Osteoblast (primary cell): ENCODE measurements around the gene PRKAR1B. TPM values are rescaled to one million over a fixed set of nuclear protein-coding genes. Genes with fewer than 3 reads are reported as not detected.

Source experiments
- DNase-seq: peaks from one replicate; pipeline ENCODE4 v3.0.0; 2011; ENCODE audit warnings: low spot score, mixed read lengths; ENCODE audit not compliant: insufficient read length; ENCODE audit errors: missing footprints
- H2AFZ ChIP-seq: 2 replicates; pipeline ENCODE4 v1.6.0; 2011; ENCODE audit warnings: mild to moderate bottlenecking, low read length
- H3K27ac ChIP-seq: 2 replicates; pipeline ENCODE4 v1.5.1; 2011; ENCODE audit warnings: mild to moderate bottlenecking, low read depth, low read length, moderate library complexity
- H3K27me3 ChIP-seq: 2 replicates; pipeline ENCODE4 v1.6.0; 2012; ENCODE audit warnings: mild to moderate bottlenecking, control low read depth, inconsistent platforms, low read length, moderate library complexity; ENCODE audit not compliant: insufficient read depth
- H3K36me3 ChIP-seq: 2 replicates; pipeline ENCODE4 v1.5.1; 2011; ENCODE audit warnings: mild to moderate bottlenecking, low read length, control low read depth, moderate library complexity; ENCODE audit not compliant: insufficient read depth
- H3K4me1 ChIP-seq: 2 replicates; pipeline ENCODE4 v1.5.1; 2011; ENCODE audit warnings: mild to moderate bottlenecking, low read length, control low read depth, moderate library complexity; ENCODE audit not compliant: insufficient read depth
- H3K4me2 ChIP-seq: 2 replicates; pipeline ENCODE4 v1.6.0; 2011; ENCODE audit warnings: mild to moderate bottlenecking, low read length; ENCODE audit not compliant: insufficient read depth
- H3K4me3 ChIP-seq: fragments of 200-600 bp; sonication (generic); 3 replicates; pipeline ENCODE4 v1.5.1; 2012; ENCODE audit warnings: mild to moderate bottlenecking, low read length, inconsistent platforms; ENCODE audit not compliant: insufficient read depth
- H3K79me2 ChIP-seq: 2 replicates; pipeline ENCODE4 v1.6.0; 2012; ENCODE audit warnings: mild to moderate bottlenecking, low read length, control low read depth, inconsistent platforms; ENCODE audit not compliant: insufficient read depth
- H3K9me3 ChIP-seq: 2 replicates; pipeline ENCODE4 v1.5.1; 2011; ENCODE audit warnings: low read depth, low read length, control low read depth
- H4K20me1 ChIP-seq: 2 replicates; pipeline ENCODE4 v1.6.0; 2012; ENCODE audit warnings: mild to moderate bottlenecking, low read length, control low read depth; ENCODE audit not compliant: insufficient read depth
- total RNA-seq: library from RNA; depleted of rRNA; stranded (reverse); fragments of >200 nt; gene quantifications from 2 replicates; pipeline ENCODE4 v1.2.3, GENCODE V29; 2012
- TF ChIP-seq, protein P1 (sequence below): IDR thresholded peaks from 2 replicates; pipeline ENCODE4 v1.5.1; 2011; ENCODE audit warnings: mild to moderate bottlenecking, low read depth, low read length, moderate library complexity; ENCODE audit errors: extremely low read depth

PRKAR1B gene
- total RNA-seq, 1 donor = 6.5 TPM

DNA sequence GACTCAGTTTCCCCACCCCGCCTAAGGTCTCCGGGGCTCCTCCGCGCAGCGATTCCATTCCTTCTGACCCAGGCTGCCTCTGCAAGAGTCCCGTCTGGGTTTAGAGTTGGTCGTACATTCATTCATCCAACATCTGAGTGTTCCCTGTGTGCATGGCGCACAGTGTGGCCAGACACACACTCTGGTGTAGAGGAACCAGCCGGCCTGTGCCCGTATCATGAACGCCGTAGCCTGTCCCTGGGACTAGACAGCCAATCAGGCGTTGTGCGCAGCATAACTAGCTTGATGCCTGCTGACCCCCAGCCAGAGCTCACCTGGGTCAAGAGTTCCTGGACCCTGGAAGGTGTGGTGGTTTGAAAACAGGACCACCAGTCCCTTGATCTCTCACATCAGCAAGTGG lies 186.5 kb downstream of the PRKAR1B start:
- TF ChIP-seq, protein P1, sequence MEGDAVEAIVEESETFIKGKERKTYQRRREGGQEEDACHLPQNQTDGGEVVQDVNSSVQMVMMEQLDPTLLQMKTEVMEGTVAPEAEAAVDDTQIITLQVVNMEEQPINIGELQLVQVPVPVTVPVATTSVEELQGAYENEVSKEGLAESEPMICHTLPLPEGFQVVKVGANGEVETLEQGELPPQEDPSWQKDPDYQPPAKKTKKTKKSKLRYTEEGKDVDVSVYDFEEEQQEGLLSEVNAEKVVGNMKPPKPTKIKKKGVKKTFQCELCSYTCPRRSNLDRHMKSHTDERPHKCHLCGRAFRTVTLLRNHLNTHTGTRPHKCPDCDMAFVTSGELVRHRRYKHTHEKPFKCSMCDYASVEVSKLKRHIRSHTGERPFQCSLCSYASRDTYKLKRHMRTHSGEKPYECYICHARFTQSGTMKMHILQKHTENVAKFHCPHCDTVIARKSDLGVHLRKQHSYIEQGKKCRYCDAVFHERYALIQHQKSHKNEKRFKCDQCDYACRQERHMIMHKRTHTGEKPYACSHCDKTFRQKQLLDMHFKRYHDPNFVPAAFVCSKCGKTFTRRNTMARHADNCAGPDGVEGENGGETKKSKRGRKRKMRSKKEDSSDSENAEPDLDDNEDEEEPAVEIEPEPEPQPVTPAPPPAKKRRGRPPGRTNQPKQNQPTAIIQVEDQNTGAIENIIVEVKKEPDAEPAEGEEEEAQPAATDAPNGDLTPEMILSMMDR = no peak
- no peaks in the 10 kb centered on the region for H3K79me2 ChIP-seq

GRCh38 chr7:539731-540411 lies 187.2 kb downstream of the PRKAR1B start:
- DNase-seq = no peak
- TF ChIP-seq, protein P1 = no peak
- H4K20me1 ChIP-seq = no peaks in the 10 kb centered on the region
- H3K27me3 ChIP-seq = no peaks in the 10 kb centered on the region
- no peaks in the 10 kb centered on the region for H3K9me3 ChIP-seq
- H2AFZ ChIP-seq = no peak overlapping the region
- H3K27ac ChIP-seq = no peak overlapping the region
- H3K79me2 ChIP-seq = no peaks in the 10 kb centered on the region
- no peak overlapping the region for H3K4me2 ChIP-seq
- peaks cover 35% of the 10 kb centered on the region for H3K4me1 ChIP-seq
- no peak overlapping the region for H3K4me3 ChIP-seq
- H3K36me3 ChIP-seq = no peaks in the 10 kb centered on the region

More for the DNA sequence above, 186.5 kb downstream of the PRKAR1B start:
- Histone ChIP-seq H3K36me3 (no peaks in the 10 kb centered on the region), H3K4me2 (no peak overlapping the region), H3K4me3 (no peak overlapping the region), H3K27ac (no peak overlapping the region), H3K4me1 (peaks cover 35% of the 10 kb centered on the region), H2AFZ (no peak overlapping the region), H3K9me3 (no peaks in the 10 kb centered on the region), H3K27me3 (no peaks in the 10 kb centered on the region), H4K20me1 (no peaks in the 10 kb centered on the region)
- DNase-seq = no peak

DNA sequence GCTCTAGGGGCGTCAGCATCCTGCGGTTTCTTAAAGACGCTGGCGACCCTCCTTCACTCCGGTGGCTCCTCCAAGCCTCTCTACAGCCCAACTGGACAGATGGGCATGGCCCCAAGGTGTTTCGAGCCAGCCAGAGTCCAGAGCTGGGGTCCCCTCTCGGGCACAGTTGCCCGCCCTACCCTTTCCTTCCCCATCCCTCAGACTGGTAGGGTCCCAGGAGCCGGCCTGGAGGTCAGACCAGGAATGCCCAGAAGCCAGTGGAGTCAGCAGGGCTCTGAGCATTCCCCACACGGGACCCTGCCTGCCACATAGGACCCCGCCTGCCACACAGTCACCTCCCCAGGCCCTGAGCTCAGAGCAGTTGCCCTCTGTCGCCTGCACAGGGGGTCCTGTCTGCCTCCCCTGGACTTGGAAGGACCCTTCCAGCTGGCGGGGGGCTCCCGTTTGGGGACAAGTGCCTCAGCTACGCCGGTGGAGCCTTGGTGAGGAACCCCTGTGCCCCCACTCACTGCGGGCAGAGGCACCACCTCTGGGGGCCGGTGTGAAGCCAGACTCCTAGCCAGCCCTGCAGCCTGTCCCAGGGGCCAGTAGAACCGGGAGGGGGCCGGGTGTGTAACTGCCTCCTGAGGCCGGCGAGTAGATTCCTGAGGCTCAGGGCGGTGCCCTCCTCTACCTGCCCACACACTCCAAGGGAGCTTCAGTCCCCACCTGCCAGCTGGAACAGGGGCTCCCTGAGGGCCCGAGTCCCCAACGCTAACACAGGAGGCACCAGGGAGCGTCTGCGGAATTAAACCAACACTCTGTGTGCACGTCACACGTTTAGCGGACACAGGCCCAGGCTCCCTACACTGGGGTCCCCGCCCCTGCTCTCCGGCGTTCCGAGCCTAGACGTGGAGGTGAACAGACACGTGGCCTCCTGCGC lies 188.1 kb downstream of the PRKAR1B start:
- TF ChIP-seq, protein P1 = no peak
- peak overlapping the region; percentile 77 for H3K27ac ChIP-seq
- H3K4me2 ChIP-seq = peak overlapping the region; percentile 3
- peak overlapping the region; percentile 41 for H2AFZ ChIP-seq
- no peaks in the 10 kb centered on the region for H3K36me3 ChIP-seq
- H3K9me3 ChIP-seq = no peaks in the 10 kb centered on the region
- no peak for DNase-seq
- H3K4me1 ChIP-seq = peaks cover 35% of the 10 kb centered on the region
- H4K20me1 ChIP-seq = no peaks in the 10 kb centered on the region
- no peak overlapping the region for H3K4me3 ChIP-seq
- no peaks in the 10 kb centered on the region for H3K79me2 ChIP-seq
- H3K27me3 ChIP-seq = no peaks in the 10 kb centered on the region
